LNCaP clone FGC (cell line): ENCODE data around the gene MGRN1.

ENCODE experiments used
- DNase-seq: peaks from one replicate; pipeline ENCODE4 v3.0.0-alpha.2; 2011; ENCODE audit warnings: low read depth
- H3K4me3 ChIP-seq: 2 replicates; pipeline ENCODE4 v1.5.1; 2011; ENCODE audit warnings: mild to moderate bottlenecking, low read depth, low read length, control low read depth
- CTCF ChIP-seq: IDR thresholded peaks from 2 replicates; pipeline ENCODE4 v1.5.1; 2012; ENCODE audit warnings: mild to moderate bottlenecking; ENCODE audit not compliant: control insufficient read depth, insufficient read depth; ENCODE audit errors: extremely low read depth

The MGRN1 gene

GRCh38 chr16:4624015-4624826, at the start of gene MGRN1:
Gene MGRN1 (plus strand): TSS chr16:4624826. CDS start chr16:4624961, 135 bp downstream.
- peak; percentile 95 for DNase-seq
- peak; percentile 92 for TF ChIP-seq CTCF
- H3K4me3 ChIP-seq = peak within 1 kb of the TSS; percentile 95

- TF ChIP-seq CTCF = 0 out of 2 replicates have a peak, but pooled peaks have one; percentile 18
- DNase-seq = peak; percentile 83
- no peak overlapping the region for H3K4me3 ChIP-seq
These were observed 49.5 kb upstream of the MGRN1 start for GRCh38 chr16:4574919-4575705.

- DNase-seq = no peak
- TF ChIP-seq CTCF = no peak
These were observed 48.6 kb upstream of the MGRN1 start for GRCh38 chr16:4576008-4576407.

GRCh38 chr16:4578961-4579530, 45.6 kb upstream of the MGRN1 start:
- no peak for DNase-seq
- no peak overlapping the region for H3K4me3 ChIP-seq
- TF ChIP-seq CTCF = no peak

More at GRCh38 chr16:4576008-4576407, 48.6 kb upstream of the MGRN1 start:
- H3K4me3 ChIP-seq = no peak overlapping the region

GRCh38 chr16:4580250-4580649, 44.4 kb upstream of the MGRN1 start:
- TF ChIP-seq CTCF = no peak
- H3K4me3 ChIP-seq = no peak overlapping the region
- DNase-seq = no peak

GRCh38 chr16:4583906-4584305, 40.7 kb upstream of the MGRN1 start:
- H3K4me3 ChIP-seq = no peak overlapping the region
- no peak for DNase-seq
- TF ChIP-seq CTCF = no peak
